GM10847 (cell line): ENCODE results near the gene SLC22A23.

ENCODE experiments used
- POLR2A ChIP-seq: IDR thresholded peaks from 2 replicates; pipeline ENCODE4 v1.6.1; 2011; ENCODE audit not compliant: insufficient read length; ENCODE audit errors: extremely low read depth

SLC22A23 gene

GRCh38 chr6:3484192-3484591 lies 27.3 kb upstream of the SLC22A23 start:
- no peak for TF ChIP-seq POLR2A

GRCh38 chr6:3483675-3484074 lies 26.8 kb upstream of the SLC22A23 start:
- TF ChIP-seq POLR2A, result no peak

- TF ChIP-seq POLR2A, result no peak
Measured at GRCh38 chr6:3482869-3483268, 26.0 kb upstream of the SLC22A23 start.

DNA sequence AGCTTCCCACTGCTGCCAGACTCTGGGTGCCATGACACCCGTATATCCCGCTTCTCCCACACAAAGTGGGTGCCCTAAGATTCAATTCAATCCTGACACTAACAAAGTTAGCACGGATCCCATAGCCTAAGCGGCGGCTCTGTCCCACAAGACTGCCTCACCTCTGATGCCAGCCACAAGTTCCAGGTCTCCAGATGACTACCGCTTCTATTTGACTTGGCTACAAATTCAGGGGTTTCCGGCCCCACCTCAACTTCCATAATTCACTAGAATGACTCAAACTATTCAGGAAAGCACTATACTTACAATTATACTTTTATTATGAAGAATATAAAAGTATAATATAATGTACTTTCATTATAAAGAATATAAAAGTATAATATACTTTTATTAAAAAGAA lies 24.8 kb upstream of the SLC22A23 start:
- no peak for TF ChIP-seq POLR2A

DNA sequence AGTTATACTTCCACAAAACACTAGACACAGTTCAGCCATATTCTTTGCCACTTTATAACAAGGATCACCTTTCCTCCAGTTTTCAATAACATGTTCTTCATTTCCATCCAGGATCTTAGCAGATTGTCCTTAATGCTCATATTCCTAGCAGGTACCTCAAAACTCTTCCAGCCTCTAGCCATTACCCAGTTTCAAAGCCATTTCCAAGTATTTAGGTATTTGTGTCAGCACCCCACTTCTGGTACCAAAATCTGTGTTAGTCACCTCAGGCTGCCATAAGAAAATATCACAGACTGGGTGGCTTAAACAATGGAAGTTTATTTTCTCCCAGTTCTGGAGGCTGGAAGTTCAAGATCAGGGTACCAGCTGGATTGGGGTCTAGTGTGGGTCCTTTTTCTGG lies 23.2 kb upstream of the SLC22A23 start:
- TF ChIP-seq POLR2A, result no peak

GRCh38 chr6:3473773-3474172 lies 16.9 kb upstream of the SLC22A23 start:
- no peak for TF ChIP-seq POLR2A

DNA sequence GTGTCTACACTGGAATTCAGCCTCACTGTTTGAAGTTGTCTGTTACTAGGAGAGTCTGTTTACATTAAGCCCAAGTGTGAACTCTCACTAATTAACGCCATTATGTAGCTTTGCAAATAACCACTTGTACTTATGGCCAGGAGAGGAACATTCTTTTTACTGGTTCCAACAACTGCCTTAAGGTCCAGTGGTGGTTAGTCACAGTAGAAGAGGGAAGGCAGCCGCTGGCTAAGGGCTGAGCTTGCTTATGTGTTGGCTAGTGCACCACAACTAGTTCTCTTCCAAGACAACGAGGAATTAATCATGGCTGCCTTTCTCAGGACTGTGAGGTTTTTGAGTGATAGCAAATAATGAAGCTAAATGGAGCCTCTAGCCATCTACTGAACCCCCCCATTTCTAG lies 14.9 kb upstream of the SLC22A23 start:
- no peak for TF ChIP-seq POLR2A

- no peak for TF ChIP-seq POLR2A
Measured at GRCh38 chr6:3471286-3471685, 14.4 kb upstream of the SLC22A23 start.

DNA sequence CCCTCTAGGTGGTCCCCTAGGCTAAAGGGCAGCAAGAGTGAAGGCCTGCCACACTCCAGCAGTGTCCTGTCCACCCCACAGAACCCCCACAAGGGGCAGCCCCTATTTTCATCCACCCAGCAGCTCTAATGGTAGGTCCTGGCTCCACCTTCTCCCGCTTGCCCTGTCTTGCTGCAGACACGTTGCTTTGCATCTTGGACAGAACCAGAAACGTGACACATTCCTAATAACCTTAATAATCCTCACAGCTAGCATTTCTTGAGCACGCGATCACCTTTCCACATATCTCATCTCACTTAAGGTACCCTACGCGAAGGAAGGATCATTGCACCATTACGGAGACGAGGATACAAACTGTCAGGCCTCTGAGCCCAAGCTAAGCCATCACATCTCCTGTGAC lies 11.7 kb upstream of the SLC22A23 start:
- no peak for TF ChIP-seq POLR2A

GRCh38 chr6:3467996-3468395 lies 11.1 kb upstream of the SLC22A23 start:
- no peak for TF ChIP-seq POLR2A

- TF ChIP-seq POLR2A, result no peak
Measured at GRCh38 chr6:3466488-3467219, 9.8 kb upstream of the SLC22A23 start.

DNA sequence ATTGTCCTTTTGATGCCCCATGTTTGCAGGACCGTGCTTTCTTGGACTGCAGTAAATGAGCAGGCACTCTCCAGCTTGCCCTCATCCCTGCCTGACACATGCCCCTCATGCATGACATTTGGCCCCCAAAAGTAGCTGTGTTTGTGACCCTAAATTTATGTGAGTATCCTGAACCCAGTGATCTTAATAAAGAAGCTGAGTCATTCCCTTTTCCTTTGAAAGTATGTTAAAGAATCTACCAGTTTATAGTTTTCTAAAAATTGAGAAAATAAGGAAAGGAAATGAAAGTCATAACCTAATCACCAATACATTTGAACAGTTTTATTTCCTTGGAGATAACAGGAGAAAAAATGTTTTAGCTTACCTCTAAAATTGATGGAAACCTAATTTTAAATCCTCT lies 3.4 kb upstream of the SLC22A23 start:
- TF ChIP-seq POLR2A, result no peak

GRCh38 chr6:3458706-3459421 lies 2.0 kb upstream of the SLC22A23 start:
- no peak for TF ChIP-seq POLR2A

GRCh38 chr6:3457710-3458602 lies 1.1 kb upstream of the SLC22A23 start:
- no peak for TF ChIP-seq POLR2A

- no peak for TF ChIP-seq POLR2A
Measured at GRCh38 chr6:3456395-3456897, 404 bp downstream of the SLC22A23 start.
